ENCODE data around the gene PHLPP1. TPM values are rescaled to one million over a fixed set of nuclear protein-coding genes. Genes with fewer than 3 reads are reported as not detected.

Gene PHLPP1
- total RNA-seq, 2 donors from 2014 or later = 6.3 to 7.9 TPM

DNA sequence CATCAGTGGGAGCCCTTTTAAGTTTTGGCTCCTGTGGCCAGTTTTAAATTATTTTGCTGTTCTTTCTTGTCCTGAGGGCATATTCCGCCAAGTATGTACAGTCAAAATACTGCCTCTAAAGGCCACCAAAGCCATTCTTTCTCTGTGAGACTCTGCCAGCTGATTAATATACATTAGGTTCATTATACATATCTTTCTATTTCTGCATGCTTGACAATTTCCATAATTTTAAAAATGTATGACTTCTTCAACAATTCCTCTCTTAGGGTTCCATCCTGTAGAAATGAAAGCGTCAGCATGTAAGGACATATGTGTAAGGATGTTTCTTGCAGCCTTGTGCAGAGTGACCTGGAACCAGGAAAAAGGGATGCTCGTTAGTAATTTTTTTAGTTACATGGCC lies 291.9 kb downstream of the PHLPP1 start:
- Mint-ChIP-seq H3K4me1 (ENCODE audit: low read depth) (no peaks in the 10 kb centered on the region), H3K4me3 (no peak overlapping the region), H3K9me3 (no peaks in the 10 kb centered on the region), H3K27me3 (ENCODE audit: low read depth) (peaks cover 4% of the 10 kb centered on the region), H3K27ac (no peak overlapping the region), H3K36me3 (ENCODE audit: insufficient read depth in 2 of 2) (no peaks in the 10 kb centered on the region)
- ATAC-seq (replicated peaks in 1 of 2) = no peak
- no peak for DNase-seq

- ATAC-seq (replicated peaks in 1 of 2) (peak; percentile 53 to 57), DNase-seq (peak; percentile 44 to 49)
- Mint-ChIP-seq H3K9me3 (peaks cover 2 to 5% of the 10 kb centered on the region in 2 donors), H3K36me3 (ENCODE audit: insufficient read depth in 2 of 2) (peaks cover 8 to 10% of the 10 kb centered on the region in 2 donors), H3K4me3 (no peak overlapping the region), H3K27me3 (ENCODE audit: low read depth) (no peaks in the 10 kb centered on the region), H3K27ac (no peak overlapping the region), H3K4me1 (ENCODE audit: low read depth) (no peaks in the 10 kb centered on the region)
These were observed 300.9 kb downstream of the PHLPP1 start for GRCh38 chr18:63016270-63016669.

- peaks cover 8 to 10% of the 10 kb centered on the region in 2 donors for H3K36me3 Mint-ChIP-seq (ENCODE audit: insufficient read depth in 2 of 2)
- peaks cover 2 to 5% of the 10 kb centered on the region in 2 donors for H3K9me3 Mint-ChIP-seq
- H3K4me3 Mint-ChIP-seq = no peak overlapping the region
- H3K27me3 Mint-ChIP-seq (ENCODE audit: low read depth) = no peaks in the 10 kb centered on the region
- no peak overlapping the region for H3K27ac Mint-ChIP-seq
- ATAC-seq (replicated peaks in 1 of 2) = no peak
- no peak for DNase-seq
- H3K4me1 Mint-ChIP-seq (ENCODE audit: low read depth) = no peaks in the 10 kb centered on the region
These were observed 301.7 kb downstream of the PHLPP1 start for GRCh38 chr18:63017076-63017475.

- Mint-ChIP-seq H3K9me3 (peaks cover 2 to 5% of the 10 kb centered on the region in 2 donors), H3K36me3 (ENCODE audit: insufficient read depth in 2 of 2) (peaks cover 8 to 10% of the 10 kb centered on the region in 2 donors), H3K27ac (no peak overlapping the region), H3K4me3 (no peak overlapping the region), H3K4me1 (ENCODE audit: low read depth) (no peaks in the 10 kb centered on the region), H3K27me3 (ENCODE audit: low read depth) (no peaks in the 10 kb centered on the region)
- ATAC-seq (replicated peaks in 1 of 2) (no peak), DNase-seq (no peak)
These were observed 302.6 kb downstream of the PHLPP1 start for GRCh38 chr18:63017977-63018376.

- Mint-ChIP-seq H3K27me3 (ENCODE audit: low read depth) (no peaks in the 10 kb centered on the region), H3K4me1 (ENCODE audit: low read depth) (no peaks in the 10 kb centered on the region), H3K9me3 (peaks cover 2 to 5% of the 10 kb centered on the region in 2 donors), H3K27ac (no peak overlapping the region), H3K36me3 (ENCODE audit: insufficient read depth in 2 of 2) (peaks cover 7 to 9% of the 10 kb centered on the region in 2 donors), H3K4me3 (no peak overlapping the region)
- no peak for ATAC-seq (replicated peaks in 1 of 2)
- DNase-seq = peak; percentile 12 to 34
These were observed 307.2 kb downstream of the PHLPP1 start for GRCh38 chr18:63022429-63023022.

DNA sequence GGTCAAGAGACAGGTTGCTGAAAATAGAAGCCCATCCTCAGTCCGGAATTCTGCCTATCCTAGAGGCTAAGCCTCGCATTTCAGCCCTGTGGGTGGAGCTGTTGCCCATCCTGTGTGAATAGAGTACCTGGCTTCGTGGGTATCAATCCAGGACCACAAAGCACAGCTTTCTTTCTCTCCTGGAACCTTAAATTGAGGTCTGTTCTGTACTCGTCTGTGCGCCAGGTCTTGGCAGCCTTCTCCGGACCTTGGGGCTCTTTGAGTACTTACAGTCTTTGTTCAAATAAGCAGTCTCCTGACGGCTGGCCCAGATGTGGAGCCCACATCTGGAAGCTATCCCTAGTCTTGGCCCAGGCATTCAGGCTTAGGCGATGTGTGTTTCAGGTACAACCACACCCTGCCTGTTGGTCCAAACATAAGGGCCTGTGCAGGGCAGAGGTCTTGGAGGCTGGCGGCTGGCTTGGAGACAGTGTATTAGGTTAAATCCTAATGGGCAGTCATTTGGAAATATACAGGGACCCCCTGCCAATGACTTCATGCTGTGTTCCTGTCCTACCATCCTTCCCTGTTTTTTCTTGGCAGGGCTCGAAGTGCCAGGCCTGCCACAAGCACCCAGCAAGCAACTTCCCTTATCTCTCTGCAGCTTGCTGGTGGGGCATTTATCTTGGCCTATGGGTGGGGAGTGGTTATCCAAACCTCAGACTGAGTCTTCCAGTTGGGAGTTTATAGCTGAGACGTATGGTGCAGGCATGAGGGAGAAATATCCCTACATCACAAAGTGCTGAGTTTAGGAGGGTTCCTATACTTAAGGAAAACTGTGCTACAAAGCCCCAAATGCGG lies 310.1 kb downstream of the PHLPP1 start:
- Mint-ChIP-seq H3K36me3 (ENCODE audit: insufficient read depth in 2 of 2) (no peaks in the 10 kb centered on the region), H3K27ac (no peak overlapping the region)
- no peak for DNase-seq

DNA sequence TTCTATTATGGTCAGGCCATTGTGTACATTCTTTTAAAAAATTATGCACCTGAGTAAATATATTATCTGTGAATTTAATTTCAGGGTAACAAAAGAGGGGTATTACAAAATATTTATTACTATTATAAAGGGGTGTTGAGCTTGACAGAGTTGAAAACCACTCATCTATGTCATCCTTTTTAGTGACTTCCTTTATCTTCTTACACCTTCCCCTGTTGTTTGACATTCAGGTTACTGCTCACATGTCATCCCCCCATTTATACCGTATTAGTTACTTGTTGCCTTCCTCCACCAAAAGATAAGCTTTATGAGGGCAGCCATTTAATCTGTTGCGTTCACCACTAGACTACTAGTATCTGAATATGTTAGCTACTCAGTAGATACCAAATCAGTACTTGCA lies 313.0 kb downstream of the PHLPP1 start:
- peaks cover 0 to 3% of the 10 kb centered on the region in 2 donors for H3K36me3 Mint-ChIP-seq (ENCODE audit: insufficient read depth in 2 of 2)
- no peak for ATAC-seq (replicated peaks in 1 of 2)
- no peaks in the 10 kb centered on the region for H3K4me1 Mint-ChIP-seq (ENCODE audit: low read depth)
- H3K4me3 Mint-ChIP-seq = no peak overlapping the region
- no peak overlapping the region for H3K27ac Mint-ChIP-seq
- peaks cover 10% of the 10 kb centered on the region for H3K27me3 Mint-ChIP-seq (ENCODE audit: low read depth)
- no peak for DNase-seq
- H3K9me3 Mint-ChIP-seq = peaks cover 5% of the 10 kb centered on the region in 2 donors

More for the DNA sequence above, 310.1 kb downstream of the PHLPP1 start:
- Mint-ChIP-seq H3K4me3 (no peak overlapping the region), H3K9me3 (peaks cover under 1% of the 10 kb centered on the region in 2 donors), H3K27me3 (ENCODE audit: low read depth) (peaks cover 8% of the 10 kb centered on the region), H3K4me1 (ENCODE audit: low read depth) (no peaks in the 10 kb centered on the region)
- ATAC-seq (replicated peaks in 1 of 2) = no peak

Other genes with a start within 250 kb of the PHLPP1 start
- 10 to 100 TPM; 38.7 to 42.6 TPM for gene ZCCHC2, start 192.5 kb upstream of the PHLPP1 start, total RNA-seq